Neural progenitor cell (in vitro differentiated cells): ENCODE results near the gene CXorf38. TPM values are rescaled to one million over a fixed set of nuclear protein-coding genes. Genes with fewer than 3 reads are reported as not detected.
A peak's percentile ranks its signal among the peaks of the same experiment; 100 is the strongest.

ENCODE experiments used
- DNase-seq: peaks from one replicate; pipeline ENCODE4 v3.0.0-alpha.2; 2016; ENCODE audit warnings: low spot score
- H2AFZ ChIP-seq: fragments of 200-600 bp; sonication (generic); replicated peaks from 2 replicates; pipeline ENCODE4 v1.6.1; 2016; ENCODE audit warnings: antibody characterized with exemption
- H3F3A ChIP-seq: fragments of 200-600 bp; sonication (generic); 2 replicates; pipeline ENCODE4 v1.6.1; 2016; ENCODE audit warnings: antibody characterized with exemption, low read depth
- H3K27ac ChIP-seq: fragments of 200-600 bp; sonication (generic); 2 replicates; pipeline ENCODE4 v1.5.1; 2016; ENCODE audit warnings: mild to moderate bottlenecking
- H3K27me3 ChIP-seq: fragments of 200-600 bp; sonication (generic); 2 replicates; pipeline ENCODE4 v1.6.1; 2016; ENCODE audit warnings: mild to moderate bottlenecking, moderate library complexity
- H3K36me3 ChIP-seq: fragments of 200-600 bp; sonication (generic); 2 replicates; pipeline ENCODE4 v1.5.1; 2016
- H3K4me1 ChIP-seq: fragments of 200-600 bp; sonication (generic); 2 replicates; pipeline ENCODE4 v1.6.1; 2016; ENCODE audit warnings: mixed run types
- H3K4me2 ChIP-seq: fragments of 200-600 bp; sonication (generic); 2 replicates; pipeline ENCODE4 v1.6.1; 2016
- H3K4me3 ChIP-seq: fragments of 200-600 bp; sonication (generic); 2 replicates; pipeline ENCODE4 v1.5.1; 2016
- H3K79me2 ChIP-seq: fragments of 200-600 bp; sonication (generic); 2 replicates; pipeline ENCODE4 v1.6.1; 2016; ENCODE audit warnings: low read depth
- H3K9ac ChIP-seq: fragments of 200-600 bp; sonication (generic); 2 replicates; pipeline ENCODE4 v1.6.1; 2016
- H3K9me3 ChIP-seq: fragments of 200-600 bp; sonication (generic); 2 replicates; pipeline ENCODE4 v1.5.1; 2016; ENCODE audit warnings: low read depth
- H4K20me1 ChIP-seq: fragments of 200-600 bp; sonication (generic); 2 replicates; pipeline ENCODE4 v1.6.1; 2016; ENCODE audit warnings: low read depth
- H3K27ac Mint-ChIP-seq: 3 replicates; pipeline ENCODE4 v1.8.0; 2021; ENCODE audit warnings: mixed read lengths
- H3K27me3 Mint-ChIP-seq: 2 replicates; pipeline ENCODE4 v1.8.0; 2022; ENCODE audit warnings: low read depth, mild to moderate bottlenecking, inconsistent platforms, moderate library complexity, mixed read lengths; ENCODE audit not compliant: insufficient read depth
- H3K36me3 Mint-ChIP-seq: 3 replicates; pipeline ENCODE4 v1.8.0; 2021; ENCODE audit warnings: mixed read lengths
- H3K4me1 Mint-ChIP-seq: 3 replicates; pipeline ENCODE4 v1.8.0; 2021; ENCODE audit warnings: mixed read lengths
- H3K4me3 Mint-ChIP-seq: 3 replicates; pipeline ENCODE4 v1.8.0; 2021; ENCODE audit warnings: mild to moderate bottlenecking, moderate library complexity, mixed read lengths
- H3K9me3 Mint-ChIP-seq: 3 replicates; pipeline ENCODE4 v1.8.0; 2020; ENCODE audit warnings: mixed read lengths
- CTCF ChIP-seq: fragments of 200-600 bp; sonication (generic); IDR thresholded peaks from 2 replicates; pipeline ENCODE4 v1.5.1; 2017; ENCODE audit warnings: antibody characterized with exemption, mild to moderate bottlenecking
- EZH2 ChIP-seq: fragments of 200-600 bp; sonication (generic); IDR thresholded peaks from 2 replicates; pipeline ENCODE4 v1.6.1; 2017; ENCODE audit warnings: antibody characterized with exemption, mild to moderate bottlenecking, moderate library complexity
- EZH2phosphoT487 ChIP-seq: fragments of 200-600 bp; sonication (generic); IDR thresholded peaks from 2 replicates; pipeline ENCODE4 v1.6.1; 2017; ENCODE audit warnings: antibody characterized with exemption
- total RNA-seq: library from RNA; depleted of rRNA; stranded (reverse); fragments of >200 nt; gene quantifications from 2 replicates; pipeline ENCODE4 v1.2.3, GENCODE V29; 2015; ENCODE audit warnings: low replicate concordance

The CXorf38 gene
- total RNA-seq, 1 donor from 2014 or later, result 12.7 TPM

GRCh38 chrX:40683245-40683644 is 35.9 kb upstream of the CXorf38 start:
- H3K4me3 Mint-ChIP-seq, result no peak overlapping the region

DNA sequence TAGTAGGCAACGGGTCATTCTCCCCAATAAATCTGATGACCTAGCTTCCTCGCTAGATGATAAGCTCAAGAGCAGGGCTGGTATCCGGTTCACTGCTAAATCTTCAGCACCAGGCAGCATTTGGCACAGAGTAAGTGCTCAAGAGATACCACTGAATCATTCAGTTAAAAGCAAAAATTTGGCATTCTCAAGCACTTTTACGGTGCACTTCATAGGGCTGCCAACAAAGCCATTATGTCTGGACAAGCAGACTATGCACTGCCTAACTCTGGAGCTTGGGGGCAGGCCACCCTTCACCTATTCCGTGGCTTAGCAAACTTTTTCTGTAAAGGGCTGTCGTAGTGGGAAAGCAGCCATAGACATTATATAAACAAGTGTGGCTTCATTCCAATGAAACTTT is 23.8 kb upstream of the CXorf38 start:
- peaks cover 2% of the 10 kb centered on the region for H3K27me3 Mint-ChIP-seq
- peaks cover 8% of the 10 kb centered on the region for H3F3A ChIP-seq
- no peak overlapping the region for H3K4me3 ChIP-seq
- no peak overlapping the region for H3K27ac Mint-ChIP-seq
- DNase-seq, result no peak
- no peaks in the 10 kb centered on the region for H3K4me1 Mint-ChIP-seq
- H3K9me3 Mint-ChIP-seq, result no peaks in the 10 kb centered on the region
- no peak overlapping the region for H3K27ac ChIP-seq
- H3K27me3 ChIP-seq, result no peaks in the 10 kb centered on the region
- no peak overlapping the region for H2AFZ ChIP-seq
- H3K9ac ChIP-seq, result no peak overlapping the region
- no peaks in the 10 kb centered on the region for H3K9me3 ChIP-seq
- no peaks in the 10 kb centered on the region for H3K79me2 ChIP-seq
- H3K4me2 ChIP-seq, result no peak overlapping the region
- H3K4me3 Mint-ChIP-seq, result no peak overlapping the region
- H3K36me3 ChIP-seq, result no peaks in the 10 kb centered on the region
- peaks cover 8% of the 10 kb centered on the region for H3K4me1 ChIP-seq
- peaks cover 19% of the 10 kb centered on the region for H3K36me3 Mint-ChIP-seq
- no peaks in the 10 kb centered on the region for H4K20me1 ChIP-seq
- TF ChIP-seq CTCF, result no peak
- no peak for TF ChIP-seq EZH2
- TF ChIP-seq EZH2phosphoT487, result no peak

More at GRCh38 chrX:40683245-40683644, 35.9 kb upstream of the CXorf38 start:
- Histone ChIP-seq H4K20me1 (no peaks in the 10 kb centered on the region), H3F3A (peaks cover 23% of the 10 kb centered on the region), H3K9ac (no peak overlapping the region), H3K4me2 (no peak overlapping the region), H3K9me3 (no peaks in the 10 kb centered on the region), H2AFZ (no peak overlapping the region), H3K27me3 (no peaks in the 10 kb centered on the region), H3K4me3 (no peak overlapping the region), H3K36me3 (peaks cover 11% of the 10 kb centered on the region), H3K27ac (no peak overlapping the region), H3K4me1 (peaks cover 45% of the 10 kb centered on the region), H3K79me2 (no peaks in the 10 kb centered on the region)
- Mint-ChIP-seq H3K27ac (no peak overlapping the region), H3K4me1 (peaks cover 32% of the 10 kb centered on the region), H3K27me3 (peaks cover 2% of the 10 kb centered on the region), H3K9me3 (no peaks in the 10 kb centered on the region), H3K36me3 (peaks cover 19% of the 10 kb centered on the region)
- TF ChIP-seq EZH2phosphoT487, result no peak
- no peak for TF ChIP-seq CTCF
- TF ChIP-seq EZH2, result no peak
- DNase-seq, result no peak

DNA sequence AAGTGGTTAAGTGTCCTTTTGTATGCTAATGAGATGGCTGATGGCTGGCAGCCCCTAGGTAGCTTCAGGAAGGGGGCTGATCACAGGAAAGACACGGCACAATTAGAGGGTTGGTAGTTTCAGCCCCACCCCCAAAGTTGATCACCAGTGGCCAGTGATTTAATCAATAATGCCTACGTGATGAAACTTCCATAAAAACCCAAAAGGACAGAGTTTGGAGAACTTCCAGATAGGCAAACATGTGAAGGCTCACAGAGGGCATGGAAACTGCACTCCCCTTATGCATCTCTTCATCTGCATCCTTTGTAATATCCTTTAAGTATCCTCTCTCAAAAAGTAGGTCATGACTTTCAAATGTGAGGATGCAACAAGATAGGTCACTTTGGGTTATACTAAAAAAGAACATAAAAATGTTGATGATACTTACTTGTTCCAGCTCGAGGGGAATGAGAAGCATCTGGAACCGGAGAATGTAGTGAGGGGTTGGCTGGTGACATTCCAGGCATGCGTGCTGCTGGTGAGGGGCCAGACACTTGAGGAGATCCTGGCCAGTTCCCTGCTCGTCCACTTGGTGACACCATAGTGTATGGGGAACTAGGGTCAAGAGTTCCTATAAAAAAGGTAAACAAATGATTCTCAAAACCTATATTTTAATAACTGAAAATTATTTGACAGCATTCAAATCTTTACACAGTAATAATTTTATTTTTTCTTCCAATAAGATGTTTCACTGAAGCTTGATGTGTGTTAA is 16.7 kb upstream of the CXorf38 start:
- no peak overlapping the region for H3K4me3 Mint-ChIP-seq
- no peak overlapping the region for H3K4me3 ChIP-seq
- peaks cover 14% of the 10 kb centered on the region for H3K36me3 Mint-ChIP-seq
- H3K4me2 ChIP-seq, result no peak overlapping the region
- H3K27me3 Mint-ChIP-seq, result peaks cover 2% of the 10 kb centered on the region
- H3K79me2 ChIP-seq, result no peaks in the 10 kb centered on the region
- no peak overlapping the region for H3K27ac ChIP-seq
- no peaks in the 10 kb centered on the region for H4K20me1 ChIP-seq
- TF ChIP-seq EZH2phosphoT487, result no peak
- peak; percentile 50 for TF ChIP-seq CTCF
- no peak for TF ChIP-seq EZH2
- H2AFZ ChIP-seq, result no peak overlapping the region
- no peaks in the 10 kb centered on the region for H3K4me1 ChIP-seq
- no peak overlapping the region for H3K9ac ChIP-seq
- peak; percentile 56 for DNase-seq
- H3K36me3 ChIP-seq, result no peaks in the 10 kb centered on the region
- no peaks in the 10 kb centered on the region for H3F3A ChIP-seq
- H3K9me3 ChIP-seq, result no peaks in the 10 kb centered on the region
- H3K4me1 Mint-ChIP-seq, result no peaks in the 10 kb centered on the region
- no peak overlapping the region for H3K27ac Mint-ChIP-seq
- H3K27me3 ChIP-seq, result no peaks in the 10 kb centered on the region
- H3K9me3 Mint-ChIP-seq, result no peaks in the 10 kb centered on the region
